Vagina (tissue), 2 donors: ENCODE results near the gene ELL2. TPM values are rescaled to one million over a fixed set of nuclear protein-coding genes. Genes with fewer than 3 reads are reported as not detected.

Experiments
- DNase-seq, 2 donors: peaks; one replicate each; pipeline ENCODE4 v3.0.0-alpha.2; 2017; ENCODE audit errors: extremely low spot score in 2 of 2
- H3K27ac ChIP-seq: fragments of 200-600 bp; sonication (generic); one replicate; pipeline ENCODE4 v1.5.1; 2019
- H3K27me3 ChIP-seq: fragments of 200-600 bp; sonication (generic); one replicate; pipeline ENCODE4 v1.5.1; 2019
- H3K36me3 ChIP-seq, 2 donors: fragments of 200-600 bp; sonication (generic); one replicate each; pipeline ENCODE4 v1.5.1; 2017 to 2019
- H3K4me1 ChIP-seq: fragments of 200-600 bp; sonication (generic); one replicate; pipeline ENCODE4 v1.5.1; 2019
- H3K4me3 ChIP-seq, 2 donors: fragments of 200-600 bp; sonication (generic); 1 replicate in 1 of 2; 2 replicates in 1 of 2; pipeline ENCODE4 v1.5.1; 2016 to 2019
- H3K9me3 ChIP-seq: fragments of 200-600 bp; sonication (generic); one replicate; pipeline ENCODE4 v1.5.1; 2019
- CTCF ChIP-seq, 3 experiments: fragments of 450-650 bp in 2 of 3; fragments of 200-600 bp in 1 of 3; sonication (generic) in 1 of 3; IDR thresholded peaks; one replicate each; pipeline ENCODE4 v1.5.1; 2017 to 2019; ENCODE audit warnings: antibody characterized with exemption in 3 of 3, mild to moderate bottlenecking in 2 of 3, moderate library complexity in 2 of 3
- POLR2A ChIP-seq, 2 donors: fragments of 450-650 bp; IDR thresholded peaks; one replicate each; pipeline ENCODE4 v1.6.1; 2017; ENCODE audit warnings: antibody characterized with exemption in 2 of 2, mild to moderate bottlenecking in 2 of 2, moderate library complexity in 2 of 2
- POLR2AphosphoS5 ChIP-seq, 2 donors: sonication (generic); formaldehyde crosslinking; IDR thresholded peaks; one replicate each; pipeline ENCODE4 v1.9.0; 2017; ENCODE audit warnings: antibody characterized with exemption in 2 of 2, mild to moderate bottlenecking in 2 of 2, low read depth in 1 of 2; ENCODE audit not compliant: insufficient read depth in 1 of 2
- intact Hi-C: fragments of 100-400 bp; cut with DNase I; formaldehyde crosslinking; loops from one replicate; pipeline ENCODE4 v1.15.1; 2023
- total RNA-seq: library from RNA; depleted of rRNA; stranded (reverse); fragments of >200 nt; gene quantifications from one replicate; pipeline ENCODE4 v1.2.3, GENCODE V29; 2016

Gene ELL2
- total RNA-seq, 1 donor from 2014 or later, result 113 TPM

DNA sequence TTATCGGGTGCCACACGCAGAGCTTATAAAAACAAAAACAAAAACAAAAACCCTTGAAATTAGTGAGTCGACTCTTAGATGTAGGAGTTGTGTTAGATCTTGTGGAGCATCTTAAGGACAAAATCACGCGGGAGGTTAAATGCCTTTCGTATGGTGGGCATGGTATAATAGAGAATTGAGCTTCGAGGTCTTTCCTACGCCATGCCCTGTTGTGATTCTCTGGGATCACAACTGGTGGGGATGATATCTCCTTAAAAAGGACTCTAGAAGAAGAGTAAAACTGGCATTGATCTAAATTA is 773 bp upstream of the ELL2 start:
- intact Hi-C loops, result loop anchor here (10.0 kb wide), 1 partner anchor 372 kb away; no protein-coding TSS in a partner anchor
- TF ChIP-seq POLR2AphosphoS5 (IDR thresholded peaks at IDR 0.05; ENCODE audit: insufficient read depth in 1 of 2, low read depth in 1 of 2), result no peak
- no peak for TF ChIP-seq POLR2A (IDR thresholded peaks at IDR 0.05)
- no peak for TF ChIP-seq CTCF (IDR thresholded peaks at IDR 0.05)

DNA sequence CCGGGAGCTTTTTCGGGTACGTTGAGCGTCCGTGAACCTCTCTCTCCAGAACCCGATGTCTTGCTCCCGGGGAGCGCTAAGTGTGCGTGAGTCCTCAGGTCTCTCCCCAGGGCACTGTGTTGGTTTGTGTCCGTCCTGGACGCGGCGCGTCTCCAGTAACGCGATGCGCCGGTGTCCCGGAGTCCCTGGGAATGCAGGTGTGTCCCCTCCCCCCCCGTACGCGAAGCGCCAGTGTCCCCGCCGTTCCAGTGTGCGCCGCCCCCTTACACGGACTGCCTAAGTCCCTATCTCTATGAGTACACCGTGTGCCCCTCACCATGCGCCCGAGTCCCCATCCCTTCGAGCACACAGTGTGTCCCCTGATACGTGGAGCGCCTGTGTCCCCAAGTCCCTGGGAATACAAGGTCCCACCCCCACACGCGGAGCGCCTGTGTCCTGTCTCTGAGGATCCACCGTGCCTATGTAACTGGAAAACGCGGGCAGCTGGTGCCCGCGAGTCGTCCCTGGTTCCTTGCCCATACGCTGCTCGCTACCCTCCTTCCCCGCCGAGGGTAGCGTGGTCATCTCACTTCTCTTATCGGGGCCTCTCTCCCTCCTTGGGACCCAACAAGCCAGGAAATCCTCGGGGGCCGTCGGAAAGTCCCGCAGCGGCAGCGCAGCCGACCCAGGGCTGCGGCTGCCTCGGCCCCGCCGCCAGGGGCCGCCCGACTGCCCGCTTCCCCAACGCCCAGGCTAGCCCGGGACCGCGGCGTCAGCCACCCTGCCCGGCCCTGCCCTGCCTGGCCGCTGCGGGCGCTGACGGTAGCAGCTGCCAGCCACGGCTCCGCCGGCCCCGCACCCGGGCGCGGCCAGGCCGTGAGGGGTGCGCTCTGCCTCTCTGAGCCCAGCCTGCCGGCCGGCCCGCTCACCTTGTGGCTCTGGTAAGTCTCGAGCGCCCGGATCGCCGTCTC is 709 bp downstream of the ELL2 start:
- peaks cover 35% of the 10 kb centered on the region for H3K4me1 ChIP-seq
- no peaks in the 10 kb centered on the region for H3K27me3 ChIP-seq
- peak in 2 of 3 experiments; percentile 35 to 59 for TF ChIP-seq CTCF (IDR thresholded peaks at IDR 0.05)
- peak in 1 of 2 donors; percentile 56 for TF ChIP-seq POLR2AphosphoS5 (IDR thresholded peaks at IDR 0.05; ENCODE audit: insufficient read depth in 1 of 2, low read depth in 1 of 2)
- TF ChIP-seq POLR2A (IDR thresholded peaks at IDR 0.05), result no peak
- intact Hi-C loops, result loop anchor here (2.0 to 10.0 kb wide), 3 partner anchors 102 to 374 kb away; no protein-coding TSS in a partner anchor
- no peaks in the 10 kb centered on the region for H3K9me3 ChIP-seq
- H3K27ac ChIP-seq, result peak overlapping the region; percentile 99
- DNase-seq, result peak in 1 of 2 donors; percentile 89
- no peaks in the 10 kb centered on the region for H3K36me3 ChIP-seq
- H3K4me3 ChIP-seq, result peak overlapping the region; percentile 58 to 91

More for the DNA sequence above, 773 bp upstream of the ELL2 start:
- Histone ChIP-seq H3K27me3 (no peaks in the 10 kb centered on the region), H3K27ac (peak overlapping the region; percentile 99), H3K4me3 (peak overlapping the region; percentile 58 to 91), H3K36me3 (no peaks in the 10 kb centered on the region), H3K4me1 (peaks cover 27% of the 10 kb centered on the region), H3K9me3 (no peaks in the 10 kb centered on the region)
- no peak for DNase-seq

- H3K9me3 ChIP-seq, result no peaks in the 10 kb centered on the region
- no peak for TF ChIP-seq POLR2A (IDR thresholded peaks at IDR 0.05)
- TF ChIP-seq POLR2AphosphoS5 (IDR thresholded peaks at IDR 0.05; ENCODE audit: insufficient read depth in 1 of 2, low read depth in 1 of 2), result no peak
- no peak for TF ChIP-seq CTCF (IDR thresholded peaks at IDR 0.05)
- intact Hi-C loops, result loop anchor here (2.0 to 10.0 kb wide), 3 partner anchors 101 to 375 kb away; no protein-coding TSS in a partner anchor
- H3K27ac ChIP-seq, result peak overlapping the region; percentile 99
- H3K27me3 ChIP-seq, result no peaks in the 10 kb centered on the region
- H3K4me3 ChIP-seq, result peak overlapping the region; percentile 58 to 91
- no peak for DNase-seq
- peaks cover 44% of the 10 kb centered on the region for H3K4me1 ChIP-seq
- H3K36me3 ChIP-seq, result no peaks in the 10 kb centered on the region
Measured at GRCh38 chr5:95959888-95960666, 1.6 kb downstream of the ELL2 start.

GRCh38 chr5:95959051-95959887 is 2.4 kb downstream of the ELL2 start:
- H3K27me3 ChIP-seq, result no peaks in the 10 kb centered on the region
- H3K9me3 ChIP-seq, result no peaks in the 10 kb centered on the region
- H3K36me3 ChIP-seq, result no peaks in the 10 kb centered on the region
- no peak for TF ChIP-seq POLR2AphosphoS5 (IDR thresholded peaks at IDR 0.05; ENCODE audit: insufficient read depth in 1 of 2, low read depth in 1 of 2)
- TF ChIP-seq CTCF (IDR thresholded peaks at IDR 0.05), result no peak
- no peak for TF ChIP-seq POLR2A (IDR thresholded peaks at IDR 0.05)
- intact Hi-C loops, result no loop called here
- H3K27ac ChIP-seq, result peak overlapping the region; percentile 99
- H3K4me1 ChIP-seq, result peaks cover 52% of the 10 kb centered on the region
- DNase-seq, result no peak
- H3K4me3 ChIP-seq, result peak overlapping the region; percentile 58 to 91
